Cerebellar nuclear complex (tissue), 1 donor: ENCODE data around the gene IGLL5.
"Not testable (repeated sequence)": the region's sequence is repeated elsewhere in the genome, so short reads cannot be mapped to it uniquely, and the experiment has no call there.

Experiments used
- DNase-seq, 2 experiments: peaks; one replicate each; lab custom pipeline; 2025; lab: John Stamatoyannopoulos, UW

IGLL5 gene

DNA sequence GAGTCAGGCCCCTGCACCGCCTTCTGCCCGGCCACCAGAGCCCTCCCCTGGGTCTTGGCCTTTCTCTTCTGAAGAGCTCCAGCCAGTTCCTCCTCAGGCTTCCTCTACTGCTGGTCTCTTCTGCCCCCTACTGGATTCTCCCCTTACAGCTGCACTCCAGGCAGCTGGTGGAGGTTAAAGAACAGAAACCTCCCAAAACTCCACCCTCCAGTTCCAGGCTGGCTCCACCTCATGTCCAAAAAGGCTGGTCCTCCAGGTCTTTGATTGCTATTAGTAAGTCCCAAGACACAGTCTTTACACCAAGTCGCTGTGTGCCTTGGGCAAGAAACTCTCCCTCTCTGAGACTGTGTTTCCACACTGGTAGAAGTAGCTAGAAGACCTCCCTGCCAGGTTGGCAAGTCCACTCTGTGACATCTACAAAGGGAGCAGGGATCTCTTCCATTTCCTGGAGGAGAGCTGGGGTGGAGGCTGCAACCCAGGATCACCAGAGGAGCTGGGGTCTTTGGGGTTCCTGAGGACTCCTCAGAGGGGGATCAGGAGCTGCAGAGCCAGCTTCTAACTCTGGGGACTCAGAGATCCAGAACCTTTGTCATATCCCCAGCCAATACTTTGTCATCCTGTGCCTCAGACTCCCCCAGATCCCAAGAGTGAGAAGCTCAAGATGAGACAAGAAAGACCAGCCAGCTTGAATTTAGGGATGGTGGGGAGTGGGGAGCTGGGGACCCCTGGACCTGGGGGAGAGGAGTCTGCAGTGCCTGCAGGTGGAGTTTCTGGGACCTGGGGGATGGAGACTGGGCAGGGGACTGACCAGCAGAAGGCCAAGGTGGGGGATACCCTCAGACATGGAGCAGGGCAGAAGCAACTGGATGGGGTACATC is 3.4 kb upstream of the IGLL5 start:
- DNase-seq: no peak

DNA sequence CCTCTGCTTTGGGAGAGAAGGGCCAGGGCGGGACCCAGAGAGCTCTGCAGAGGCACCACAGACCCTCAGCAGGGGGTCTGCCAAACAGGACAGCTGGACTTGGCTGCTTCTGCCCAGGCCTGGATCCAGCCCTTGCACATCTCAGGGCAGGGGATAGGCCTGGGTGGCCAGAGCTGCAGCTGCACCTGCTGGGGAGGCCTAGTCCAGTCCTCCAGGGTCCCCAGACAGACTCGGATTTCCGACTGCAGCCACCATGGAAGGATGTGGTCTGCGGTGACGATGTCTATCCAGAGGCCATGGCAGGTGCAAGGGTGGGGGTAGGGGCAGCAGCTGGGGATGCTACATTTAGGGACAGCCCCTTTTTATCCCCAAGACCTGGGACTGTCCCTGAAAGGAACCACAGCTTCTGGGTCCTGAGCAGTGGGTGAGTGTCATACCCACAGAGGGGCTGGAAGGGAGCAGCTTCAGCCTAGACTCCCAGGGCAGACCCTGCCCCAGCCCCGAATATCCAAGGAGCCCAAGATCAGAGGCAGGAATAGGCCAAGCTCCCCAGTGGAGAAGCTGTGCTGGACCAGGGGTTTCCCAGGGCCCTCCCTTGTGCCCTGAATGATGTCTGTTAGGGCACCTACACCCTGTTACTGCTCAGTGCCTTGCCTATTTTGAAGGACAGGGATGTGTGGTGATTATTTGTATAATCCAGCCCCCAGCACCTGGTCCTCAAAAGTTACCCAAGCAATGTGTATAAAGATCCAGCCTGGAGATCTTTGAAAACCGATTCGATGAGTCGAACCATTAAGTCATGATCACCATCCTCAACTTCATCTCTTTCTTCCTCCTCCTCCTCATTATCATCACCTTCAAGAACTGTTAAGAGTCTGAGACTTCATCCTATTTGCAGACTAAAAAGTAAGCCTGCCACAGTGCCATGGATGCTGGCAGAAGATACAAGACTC is 2.5 kb upstream of the IGLL5 start:
- no peak for DNase-seq

DNA sequence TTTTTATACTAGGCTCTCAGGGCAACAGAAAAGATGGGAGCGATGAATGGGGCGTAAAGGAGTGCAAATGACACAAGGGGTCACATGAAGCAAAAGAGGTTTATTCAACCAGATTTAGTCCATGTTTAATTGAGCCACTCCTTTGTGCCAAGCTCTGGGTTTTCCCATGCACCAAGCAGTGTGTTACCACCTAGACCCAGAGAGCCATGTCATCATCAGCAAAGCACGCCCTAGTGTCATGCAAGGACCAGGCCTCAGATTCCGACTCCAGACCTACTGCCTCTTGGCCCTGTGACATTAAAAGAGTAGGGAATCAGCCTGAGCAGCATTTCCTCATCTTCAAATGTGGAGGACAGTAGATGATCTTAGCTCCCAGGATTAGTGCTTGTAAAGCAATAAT is 1.1 kb upstream of the IGLL5 start:
- no peak for DNase-seq

GRCh38 chr22:22888571-22889353 is 1.1 kb downstream of the IGLL5 start:
- no peak for DNase-seq

DNA sequence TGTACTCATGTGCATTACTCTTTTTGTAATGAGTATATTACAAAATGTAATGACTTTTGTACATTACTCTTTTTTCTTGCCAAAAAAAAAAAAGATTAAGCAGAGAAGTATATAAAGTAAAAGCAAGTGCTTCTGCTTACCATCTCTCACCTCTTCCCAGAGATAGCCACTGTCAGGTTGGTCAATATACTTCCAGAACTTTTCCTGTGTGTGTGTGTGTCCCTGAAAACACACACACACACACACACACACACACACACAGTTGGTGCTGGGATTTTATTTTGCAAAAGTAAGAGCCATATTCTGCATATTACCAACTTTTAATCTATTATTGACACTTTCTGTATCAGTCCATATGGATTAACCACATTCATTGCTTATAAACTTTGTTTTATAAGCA is 2.5 kb downstream of the IGLL5 start:
- no peak for DNase-seq

DNA sequence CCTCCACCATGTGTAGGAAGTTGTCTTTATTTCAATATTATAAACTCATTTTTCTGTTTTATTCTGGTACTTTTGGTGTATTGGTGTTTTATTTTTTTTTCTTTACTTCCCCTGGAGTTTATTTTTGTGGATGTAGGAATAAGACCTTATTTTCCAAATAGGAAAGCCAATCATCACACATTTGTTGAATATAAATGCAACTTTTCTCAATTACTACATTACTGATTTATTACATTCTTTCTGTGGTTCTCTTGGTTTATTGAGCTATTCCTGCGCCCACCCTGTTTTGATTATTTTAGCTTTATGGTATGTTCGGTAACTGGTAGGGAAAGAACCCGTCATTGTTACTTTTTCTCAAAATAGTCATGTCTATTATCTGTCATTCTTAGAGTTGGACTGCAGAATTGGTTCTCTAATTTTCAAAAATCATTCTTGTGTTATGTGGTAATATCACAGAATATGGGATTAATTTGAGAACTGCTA is 3.6 kb downstream of the IGLL5 start:
- no peak for DNase-seq

DNA sequence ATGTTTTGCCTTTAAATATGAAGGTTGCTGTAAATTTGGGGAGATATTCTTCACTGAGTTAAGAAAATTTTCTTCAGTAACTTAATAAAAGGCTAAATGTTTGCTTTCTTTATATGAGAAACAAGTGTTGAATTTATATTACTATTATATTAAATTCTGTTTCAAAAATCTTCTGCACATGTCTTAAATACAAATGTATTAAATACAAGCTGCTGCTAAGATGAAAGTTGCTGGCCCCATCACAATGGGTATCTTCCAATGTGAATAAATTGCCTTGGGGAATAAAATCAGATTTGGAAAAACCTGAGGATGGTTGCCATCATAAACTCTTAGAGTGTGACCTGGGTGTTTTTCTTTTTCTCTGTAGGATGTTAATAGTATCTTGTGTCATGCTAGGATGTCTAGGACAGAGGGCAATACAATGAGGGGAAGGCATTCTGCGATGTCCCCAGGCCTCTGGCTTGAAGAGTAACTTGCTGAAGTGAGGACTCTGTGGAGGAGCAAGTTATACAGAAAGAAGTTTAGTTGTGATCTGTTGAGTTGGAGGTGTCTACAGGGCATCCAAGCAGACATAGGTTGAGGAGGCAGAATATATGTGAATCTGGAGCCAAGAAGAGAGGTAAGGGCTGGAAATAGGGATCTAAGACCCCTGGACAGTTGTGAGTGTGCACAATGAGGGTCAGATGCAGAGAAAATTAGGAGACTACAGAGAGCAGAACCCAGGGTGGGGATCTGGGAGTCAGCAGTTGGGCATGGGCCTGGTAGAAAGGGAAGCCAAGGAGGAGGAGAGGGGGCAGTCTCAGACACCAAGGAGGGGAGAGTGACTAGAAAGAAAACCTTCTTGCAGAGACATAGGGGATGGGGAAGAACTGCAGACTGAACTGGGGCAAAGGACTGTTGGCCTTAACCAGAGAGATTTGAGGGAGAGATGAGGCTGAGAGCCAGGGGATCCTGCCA is 4.8 kb downstream of the IGLL5 start:
- no peak for DNase-seq

DNA sequence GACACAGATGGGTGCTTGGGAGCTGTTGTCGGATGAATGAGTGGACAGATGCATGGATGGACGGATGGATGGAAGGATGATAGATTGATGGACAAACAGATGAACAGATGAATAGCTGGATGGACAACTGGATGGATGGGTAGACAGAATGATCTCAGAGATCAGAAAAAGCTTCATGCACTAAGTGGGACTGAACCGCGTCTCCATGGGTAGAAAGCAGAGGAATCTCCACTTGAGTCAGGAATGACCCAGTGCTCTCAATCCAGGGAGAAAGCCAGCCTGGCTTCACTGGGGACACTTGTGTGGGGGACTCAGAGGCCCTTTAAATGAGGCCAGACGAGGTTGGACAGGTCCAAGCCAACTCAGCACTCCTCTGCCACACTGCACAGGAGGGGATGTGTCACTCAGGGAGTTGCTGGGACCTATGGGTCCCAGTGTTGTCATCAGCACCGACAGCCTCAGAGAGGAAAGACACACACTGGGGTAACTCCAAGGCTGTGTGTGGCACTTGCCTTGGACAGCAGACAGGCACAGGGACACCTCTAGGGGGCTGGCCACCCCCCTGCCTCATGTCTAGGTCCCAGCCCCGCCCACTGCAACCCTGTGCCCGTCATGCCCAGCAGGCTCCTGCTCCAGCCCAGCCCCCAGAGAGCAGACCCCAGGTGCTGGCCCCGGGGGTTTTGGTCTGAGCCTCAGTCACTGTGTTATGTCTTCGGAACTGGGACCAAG is 5.6 kb downstream of the IGLL5 start:
- DNase-seq: no peak

- no peak for DNase-seq
Observed at GRCh38 chr22:22893891-22894739, 6.5 kb downstream of the IGLL5 start.

- no peak for DNase-seq
Observed at GRCh38 chr22:22894740-22895731, 7.4 kb downstream of the IGLL5 start.

DNA sequence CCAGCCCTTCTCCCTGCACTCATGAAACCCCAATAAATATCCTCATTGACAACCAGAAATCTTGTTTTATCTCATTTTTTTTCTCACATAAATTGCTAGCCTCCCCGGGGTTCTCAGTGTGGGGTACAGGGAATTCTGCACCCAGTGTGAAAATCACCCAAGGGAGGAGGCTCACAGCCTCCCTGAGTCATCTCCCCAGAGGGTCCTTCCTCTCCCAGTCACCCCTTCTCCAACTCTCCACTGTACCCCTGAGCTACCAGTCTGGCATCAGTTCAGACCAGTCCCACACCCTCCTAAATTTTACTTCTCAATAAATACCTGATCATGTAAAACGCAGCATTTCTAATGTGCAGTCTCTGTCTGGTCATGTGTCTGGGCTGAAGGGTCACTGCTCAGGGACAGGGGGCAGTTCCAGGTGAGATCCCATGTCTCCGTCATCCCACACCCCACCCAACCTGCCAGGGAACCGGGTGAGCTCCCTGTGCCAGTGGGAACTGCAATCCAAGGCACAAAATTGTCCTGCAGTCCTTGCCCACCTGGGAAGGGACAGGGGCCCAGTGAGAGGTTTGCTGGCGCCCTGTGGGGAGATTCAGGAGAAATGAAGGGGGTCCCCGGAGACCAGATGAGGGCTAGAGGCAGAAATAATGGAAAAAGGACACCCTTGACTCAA is 8.3 kb downstream of the IGLL5 start:
- no peak for DNase-seq

- no peak for DNase-seq
Observed at GRCh38 chr22:22896601-22897000, 9.0 kb downstream of the IGLL5 start.

DNA sequence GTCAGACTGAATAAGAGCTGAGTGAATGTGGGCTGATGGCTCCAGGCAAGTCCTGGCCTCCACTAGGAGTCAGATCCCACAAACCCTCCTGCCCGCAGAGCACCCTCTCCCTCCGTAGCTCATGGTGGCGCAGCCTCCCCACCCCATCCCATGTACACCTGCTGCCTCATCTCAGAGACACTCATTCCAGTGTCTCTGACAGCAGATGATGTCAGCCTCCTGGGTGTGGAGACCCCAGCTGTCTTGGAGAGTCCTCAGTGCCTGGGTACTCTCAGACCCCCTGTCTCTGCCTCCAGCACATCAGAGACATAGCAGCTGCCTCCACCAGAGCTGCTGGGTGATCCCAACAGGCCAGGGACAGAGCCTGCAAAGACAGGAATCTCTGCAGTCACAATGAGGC is 9.5 kb downstream of the IGLL5 start:
- no peak for DNase-seq

- no peak for DNase-seq
Observed at GRCh38 chr22:22897947-22898346, 10.3 kb downstream of the IGLL5 start.

DNA sequence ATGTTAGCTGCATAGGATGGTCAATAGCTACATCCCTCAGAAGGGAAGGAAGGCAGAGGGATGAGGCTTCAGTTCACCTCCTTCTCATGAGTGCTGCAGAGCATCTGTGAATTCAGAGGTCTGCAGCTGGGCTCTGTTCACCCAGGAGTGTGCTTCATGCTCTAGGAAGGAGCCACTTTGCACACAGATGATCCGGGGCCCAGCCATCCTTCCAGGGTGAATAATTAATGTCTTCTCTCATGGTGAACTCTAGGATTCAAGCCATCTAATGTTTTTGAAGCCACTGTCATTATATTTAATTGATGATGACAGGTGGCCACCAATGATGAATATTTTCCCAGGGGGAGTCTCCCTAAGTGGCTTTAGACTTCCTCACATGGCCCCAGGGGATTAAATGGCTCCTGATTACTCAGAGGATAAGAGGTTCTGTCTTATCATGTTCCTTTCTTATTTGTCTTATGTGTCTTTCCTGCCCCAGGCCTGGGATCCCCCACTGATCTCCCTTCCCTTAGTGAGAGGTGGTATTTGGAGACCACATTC is 10.9 kb downstream of the IGLL5 start:
- DNase-seq: not testable (repeated sequence)

DNA sequence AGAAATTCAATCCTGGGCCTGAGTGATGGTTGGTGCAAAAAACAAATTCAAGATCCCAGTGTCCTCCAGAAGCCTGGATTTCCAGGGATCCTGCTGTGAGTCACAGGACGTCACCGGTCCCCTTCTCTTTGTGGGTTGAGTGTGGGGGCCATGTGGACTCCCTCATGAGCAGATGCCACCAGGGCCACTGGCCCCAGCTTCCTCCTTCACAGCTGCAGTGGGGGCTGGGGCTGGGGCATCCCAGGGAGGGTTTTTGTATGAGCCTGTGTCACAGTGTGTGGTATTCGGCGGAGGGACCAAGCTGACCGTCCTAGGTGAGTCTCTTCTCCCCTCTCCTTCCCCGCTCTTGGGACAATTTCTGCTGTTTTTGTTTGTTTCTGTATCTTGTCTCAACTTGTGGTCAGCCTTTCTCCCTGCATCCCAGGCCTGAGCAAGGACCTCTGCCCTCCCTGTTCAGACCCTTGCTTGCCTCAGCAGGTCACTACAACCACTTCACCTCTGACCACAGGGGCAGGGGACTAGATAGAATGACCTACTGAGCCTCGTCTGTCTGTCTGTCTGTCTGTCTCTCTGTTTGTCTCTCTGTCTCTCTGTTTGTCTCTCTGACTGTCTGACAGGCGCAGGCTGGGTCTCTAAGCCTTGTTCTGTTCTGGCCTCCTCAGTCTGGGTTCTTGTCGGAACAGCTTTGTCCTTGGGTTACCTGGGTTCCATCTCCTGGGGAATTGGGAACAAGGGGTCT is 11.9 kb downstream of the IGLL5 start:
- DNase-seq: not testable (repeated sequence)
